Activated naive CD8-positive, alpha-beta T cell (primary cell): Measurements from ENCODE around the gene ZNF180.
"Not testable (repeated sequence)": the region's sequence is repeated elsewhere in the genome, so short reads cannot be mapped to it uniquely, and the experiment has no call there.

ENCODE experiments used
- H3K27ac Mint-ChIP-seq: one replicate; pipeline ENCODE4 v1.8.0; 2021; ENCODE audit warnings: mixed read lengths
- H3K27me3 Mint-ChIP-seq: one replicate; pipeline ENCODE4 v1.8.0; 2021; ENCODE audit warnings: mixed read lengths
- H3K36me3 Mint-ChIP-seq: one replicate; pipeline ENCODE4 v1.8.0; 2021; ENCODE audit warnings: mixed read lengths
- H3K4me1 Mint-ChIP-seq: one replicate; pipeline ENCODE4 v1.8.0; 2021; ENCODE audit warnings: low read depth, mixed read lengths
- H3K4me3 Mint-ChIP-seq: one replicate; pipeline ENCODE4 v1.8.0; 2021; ENCODE audit warnings: mild to moderate bottlenecking, mixed read lengths
- H3K9me3 Mint-ChIP-seq: one replicate; pipeline ENCODE4 v1.8.0; 2021; ENCODE audit warnings: low read depth, mixed read lengths

The ZNF180 gene

GRCh38 chr19:44517146-44517545, 16.8 kb upstream of the ZNF180 start:
- H3K9me3 Mint-ChIP-seq, result no peaks in the 10 kb centered on the region
- H3K4me1 Mint-ChIP-seq, result no peaks in the 10 kb centered on the region
- H3K36me3 Mint-ChIP-seq, result peaks cover 3% of the 10 kb centered on the region
- H3K27ac Mint-ChIP-seq, result no peak overlapping the region
- H3K27me3 Mint-ChIP-seq, result peaks cover 2% of the 10 kb centered on the region
- H3K4me3 Mint-ChIP-seq, result no peak overlapping the region

GRCh38 chr19:44515907-44516306, 15.6 kb upstream of the ZNF180 start:
- Mint-ChIP-seq H3K36me3 (peaks cover 3% of the 10 kb centered on the region), H3K9me3 (no peaks in the 10 kb centered on the region), H3K27me3 (peaks cover 2% of the 10 kb centered on the region), H3K4me3 (no peak overlapping the region), H3K27ac (no peak overlapping the region), H3K4me1 (no peaks in the 10 kb centered on the region)

- Mint-ChIP-seq H3K27ac (no peak overlapping the region), H3K4me1 (no peaks in the 10 kb centered on the region), H3K4me3 (no peak overlapping the region), H3K9me3 (peaks cover 4% of the 10 kb centered on the region), H3K36me3 (peaks cover 3% of the 10 kb centered on the region), H3K27me3 (peaks cover 8% of the 10 kb centered on the region)
Observed at GRCh38 chr19:44515031-44515430, 14.7 kb upstream of the ZNF180 start.

GRCh38 chr19:44512326-44513298, 12.3 kb upstream of the ZNF180 start:
- H3K36me3 Mint-ChIP-seq, result peaks cover 12% of the 10 kb centered on the region
- no peak overlapping the region for H3K4me3 Mint-ChIP-seq
- no peaks in the 10 kb centered on the region for H3K4me1 Mint-ChIP-seq
- no peak overlapping the region for H3K27ac Mint-ChIP-seq
- H3K27me3 Mint-ChIP-seq, result peaks cover 20% of the 10 kb centered on the region
- peaks cover 19% of the 10 kb centered on the region for H3K9me3 Mint-ChIP-seq

- H3K36me3 Mint-ChIP-seq, result peaks cover 24% of the 10 kb centered on the region
- H3K4me3 Mint-ChIP-seq, result no peak overlapping the region
- H3K4me1 Mint-ChIP-seq, result no peaks in the 10 kb centered on the region
- peaks cover 32% of the 10 kb centered on the region for H3K27me3 Mint-ChIP-seq
- no peak overlapping the region for H3K27ac Mint-ChIP-seq
- H3K9me3 Mint-ChIP-seq, result peaks cover 27% of the 10 kb centered on the region
Observed at GRCh38 chr19:44509478-44509877, 9.2 kb upstream of the ZNF180 start.

- H3K9me3 Mint-ChIP-seq, result peaks cover 25% of the 10 kb centered on the region
- H3K27me3 Mint-ChIP-seq, result peaks cover 2% of the 10 kb centered on the region
- peak overlapping the region; percentile 93 for H3K27ac Mint-ChIP-seq
- H3K4me1 Mint-ChIP-seq, result peaks cover 30% of the 10 kb centered on the region
- H3K4me3 Mint-ChIP-seq, result peak overlapping the region; percentile 91
- peaks cover 42% of the 10 kb centered on the region for H3K36me3 Mint-ChIP-seq
Observed at GRCh38 chr19:44499559-44499958, 763 bp downstream of the ZNF180 start.

- peaks cover 2% of the 10 kb centered on the region for H3K27me3 Mint-ChIP-seq
- H3K36me3 Mint-ChIP-seq, result peaks cover 47% of the 10 kb centered on the region
- peaks cover 30% of the 10 kb centered on the region for H3K4me1 Mint-ChIP-seq
- peaks cover 25% of the 10 kb centered on the region for H3K9me3 Mint-ChIP-seq
- H3K27ac Mint-ChIP-seq, result no peak overlapping the region
- H3K4me3 Mint-ChIP-seq, result peak overlapping the region; percentile 91
Observed at GRCh38 chr19:44498988-44499387, 1.3 kb downstream of the ZNF180 start.

- H3K4me3 Mint-ChIP-seq, result peak overlapping the region; percentile 40
- H3K27me3 Mint-ChIP-seq, result no peaks in the 10 kb centered on the region
- peaks cover 30% of the 10 kb centered on the region for H3K4me1 Mint-ChIP-seq
- peaks cover 22% of the 10 kb centered on the region for H3K9me3 Mint-ChIP-seq
- H3K36me3 Mint-ChIP-seq, result peaks cover 65% of the 10 kb centered on the region
- H3K27ac Mint-ChIP-seq, result no peak overlapping the region
Observed at GRCh38 chr19:44496711-44497110, 3.6 kb downstream of the ZNF180 start.

GRCh38 chr19:44476559-44477408, 23.5 kb downstream of the ZNF180 start:
- peak overlapping the region; percentile 70 for H3K27ac Mint-ChIP-seq
- H3K4me1 Mint-ChIP-seq, result no peaks in the 10 kb centered on the region
- peaks cover 68% of the 10 kb centered on the region for H3K36me3 Mint-ChIP-seq
- peaks cover 40% of the 10 kb centered on the region for H3K9me3 Mint-ChIP-seq
- H3K4me3 Mint-ChIP-seq, result no peak overlapping the region
- H3K27me3 Mint-ChIP-seq, result no peaks in the 10 kb centered on the region

- not testable (repeated sequence) for H3K27me3 Mint-ChIP-seq, H3K4me3 Mint-ChIP-seq, H3K27ac Mint-ChIP-seq, H3K4me1 Mint-ChIP-seq
- H3K9me3 Mint-ChIP-seq, result peaks cover 53% of the 10 kb centered on the region
- peaks cover 53% of the 10 kb centered on the region for H3K36me3 Mint-ChIP-seq
Observed at GRCh38 chr19:44468730-44469129, 31.6 kb downstream of the ZNF180 start.

GRCh38 chr19:44462600-44463286, 37.6 kb downstream of the ZNF180 start:
- H3K27ac Mint-ChIP-seq, H3K4me3 Mint-ChIP-seq, H3K27me3 Mint-ChIP-seq, H3K4me1 Mint-ChIP-seq: not testable (repeated sequence)
- Mint-ChIP-seq H3K9me3 (peaks cover 43% of the 10 kb centered on the region), H3K36me3 (peaks cover 33% of the 10 kb centered on the region)

- H3K27ac Mint-ChIP-seq, H3K4me3 Mint-ChIP-seq, H3K4me1 Mint-ChIP-seq, H3K27me3 Mint-ChIP-seq: not testable (repeated sequence)
- peaks cover 34% of the 10 kb centered on the region for H3K9me3 Mint-ChIP-seq
- peaks cover 30% of the 10 kb centered on the region for H3K36me3 Mint-ChIP-seq
Observed at GRCh38 chr19:44456016-44456415, 44.3 kb downstream of the ZNF180 start.

- peak overlapping the region; percentile 12 for H3K4me3 Mint-ChIP-seq
- no peaks in the 10 kb centered on the region for H3K4me1 Mint-ChIP-seq
- H3K9me3 Mint-ChIP-seq, result peaks cover 37% of the 10 kb centered on the region
- peaks cover 33% of the 10 kb centered on the region for H3K36me3 Mint-ChIP-seq
- H3K27ac Mint-ChIP-seq, result no peak overlapping the region
- no peaks in the 10 kb centered on the region for H3K27me3 Mint-ChIP-seq
Observed at GRCh38 chr19:44455100-44455499, 45.2 kb downstream of the ZNF180 start.

GRCh38 chr19:44452367-44452766, 48.0 kb downstream of the ZNF180 start:
- no peak overlapping the region for H3K27ac Mint-ChIP-seq
- H3K9me3 Mint-ChIP-seq, result peaks cover 42% of the 10 kb centered on the region
- no peak overlapping the region for H3K4me3 Mint-ChIP-seq
- H3K4me1 Mint-ChIP-seq, result peaks cover 13% of the 10 kb centered on the region
- peaks cover 41% of the 10 kb centered on the region for H3K36me3 Mint-ChIP-seq
- no peaks in the 10 kb centered on the region for H3K27me3 Mint-ChIP-seq
